BE2C (cell line): Measurements from ENCODE around the gene INTS3.

Experiments used
- DNase-seq: peaks from one replicate; pipeline ENCODE4 v3.0.0-alpha.2; 2020
- H3K27me3 ChIP-seq: fragments of 250-450 bp; sonication (Bioruptor Pico); 2 replicates; pipeline ENCODE4 v1.5.1; 2020; ENCODE audit warnings: mild to moderate bottlenecking
- H3K36me3 ChIP-seq: fragments of 250-450 bp; sonication (Bioruptor Pico); 2 replicates; pipeline ENCODE4 v1.5.1; 2020; ENCODE audit warnings: mild to moderate bottlenecking
- H3K4me1 ChIP-seq: fragments of 250-450 bp; sonication (Bioruptor Pico); 2 replicates; pipeline ENCODE4 v1.5.1; 2020
- H3K4me3 ChIP-seq: 2 replicates; pipeline ENCODE4 v1.5.1; 2011; ENCODE audit warnings: low read depth, low read length
- H3K9me3 ChIP-seq: fragments of 250-450 bp; sonication (Bioruptor Pico); 2 replicates; pipeline ENCODE4 v1.5.1; 2020
- TF ChIP-seq, protein P1 (sequence below): IDR thresholded peaks from 2 replicates; pipeline ENCODE4 v1.5.1; 2012; ENCODE audit warnings: mild to moderate bottlenecking, low read depth, low read length

Gene INTS3

DNA sequence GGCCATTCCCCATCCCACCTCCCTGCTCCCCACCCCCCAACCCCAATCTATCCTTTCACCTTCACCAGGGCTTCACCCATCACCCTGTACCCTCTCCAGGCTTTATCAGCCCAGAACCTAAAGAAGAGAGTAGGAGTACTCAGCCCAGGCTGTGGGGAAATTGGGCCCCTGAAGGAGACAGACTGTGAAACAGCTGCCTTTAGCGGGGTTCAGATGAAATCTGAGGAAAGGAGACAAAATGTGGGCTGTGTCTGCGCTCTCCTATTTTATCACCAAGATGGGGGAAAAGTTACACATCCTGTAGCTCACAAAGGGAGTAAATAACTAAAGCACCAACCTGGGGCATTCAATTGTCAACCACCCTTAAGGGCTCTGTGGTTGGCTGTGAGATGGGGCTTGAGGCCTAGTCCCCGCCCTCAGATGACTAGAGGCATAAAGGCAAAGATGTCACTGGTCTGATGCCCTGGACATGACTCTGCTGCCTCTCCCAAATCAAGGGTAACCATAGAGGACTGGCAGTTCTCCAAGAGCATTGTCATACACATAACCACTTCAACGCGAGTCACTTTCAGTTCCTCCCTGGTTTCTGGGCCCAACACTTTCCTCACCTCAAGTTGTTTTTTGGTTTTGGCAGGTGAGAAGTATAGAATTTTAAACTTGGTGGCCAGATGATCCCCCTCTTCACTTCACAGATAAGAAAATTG is 77.3 kb downstream of the INTS3 start:
- H3K4me3 ChIP-seq: no peak overlapping the region
- H3K36me3 ChIP-seq: peaks cover 12% of the 10 kb centered on the region
- TF ChIP-seq, protein P1, sequence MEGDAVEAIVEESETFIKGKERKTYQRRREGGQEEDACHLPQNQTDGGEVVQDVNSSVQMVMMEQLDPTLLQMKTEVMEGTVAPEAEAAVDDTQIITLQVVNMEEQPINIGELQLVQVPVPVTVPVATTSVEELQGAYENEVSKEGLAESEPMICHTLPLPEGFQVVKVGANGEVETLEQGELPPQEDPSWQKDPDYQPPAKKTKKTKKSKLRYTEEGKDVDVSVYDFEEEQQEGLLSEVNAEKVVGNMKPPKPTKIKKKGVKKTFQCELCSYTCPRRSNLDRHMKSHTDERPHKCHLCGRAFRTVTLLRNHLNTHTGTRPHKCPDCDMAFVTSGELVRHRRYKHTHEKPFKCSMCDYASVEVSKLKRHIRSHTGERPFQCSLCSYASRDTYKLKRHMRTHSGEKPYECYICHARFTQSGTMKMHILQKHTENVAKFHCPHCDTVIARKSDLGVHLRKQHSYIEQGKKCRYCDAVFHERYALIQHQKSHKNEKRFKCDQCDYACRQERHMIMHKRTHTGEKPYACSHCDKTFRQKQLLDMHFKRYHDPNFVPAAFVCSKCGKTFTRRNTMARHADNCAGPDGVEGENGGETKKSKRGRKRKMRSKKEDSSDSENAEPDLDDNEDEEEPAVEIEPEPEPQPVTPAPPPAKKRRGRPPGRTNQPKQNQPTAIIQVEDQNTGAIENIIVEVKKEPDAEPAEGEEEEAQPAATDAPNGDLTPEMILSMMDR: no peak
- H3K4me1 ChIP-seq: 0 out of 2 replicates have a peak, but pooled peaks cover 4% of the 10 kb centered on the region
- no peaks in the 10 kb centered on the region for H3K27me3 ChIP-seq
- DNase-seq: no peak
- no peaks in the 10 kb centered on the region for H3K9me3 ChIP-seq

DNA sequence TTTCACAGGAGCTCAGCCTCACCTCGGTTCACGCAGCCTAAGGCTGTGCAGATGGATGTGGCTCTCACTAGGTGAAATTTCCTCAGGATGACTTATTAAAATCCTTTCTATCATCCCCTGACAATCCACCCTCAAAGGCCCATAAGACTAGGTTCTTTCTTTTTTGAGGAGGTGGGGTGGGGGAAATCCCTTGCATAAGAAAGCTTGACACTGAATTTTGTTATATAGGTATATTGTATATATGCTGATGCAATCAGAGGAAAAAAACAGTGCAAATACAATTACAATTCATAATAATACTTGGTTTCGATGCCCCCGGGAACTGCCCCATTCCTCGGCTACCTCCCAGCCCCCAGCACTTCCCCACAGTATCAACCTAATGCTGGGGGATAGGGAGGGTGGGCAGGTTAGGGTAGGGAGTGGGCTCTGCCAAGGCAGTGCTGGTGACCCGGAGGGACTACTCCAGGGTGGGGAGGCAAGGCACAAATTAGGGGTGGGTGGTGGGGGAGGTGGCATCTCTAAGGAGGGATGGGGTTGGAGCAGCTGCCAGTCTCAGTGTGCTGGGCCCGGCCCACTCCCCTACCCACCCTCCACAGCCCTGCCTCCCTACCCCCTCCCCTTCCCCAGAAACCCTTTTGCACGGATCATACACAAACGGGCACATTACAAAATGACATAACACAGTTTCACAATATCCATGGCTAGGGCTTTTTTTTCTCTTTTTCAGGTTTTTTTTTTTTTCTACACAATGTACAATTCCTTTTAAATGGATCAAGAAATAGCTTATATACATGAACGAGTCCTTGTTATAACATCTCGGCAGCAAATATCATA is 78.3 kb downstream of the INTS3 start:
- no peaks in the 10 kb centered on the region for H3K9me3 ChIP-seq
- H3K4me3 ChIP-seq: no peak overlapping the region
- TF ChIP-seq, protein P1: no peak
- no peaks in the 10 kb centered on the region for H3K27me3 ChIP-seq
- peaks cover 21% of the 10 kb centered on the region for H3K36me3 ChIP-seq
- 0 out of 2 replicates have a peak, but pooled peaks cover 4% of the 10 kb centered on the region for H3K4me1 ChIP-seq
- DNase-seq: no peak

DNA sequence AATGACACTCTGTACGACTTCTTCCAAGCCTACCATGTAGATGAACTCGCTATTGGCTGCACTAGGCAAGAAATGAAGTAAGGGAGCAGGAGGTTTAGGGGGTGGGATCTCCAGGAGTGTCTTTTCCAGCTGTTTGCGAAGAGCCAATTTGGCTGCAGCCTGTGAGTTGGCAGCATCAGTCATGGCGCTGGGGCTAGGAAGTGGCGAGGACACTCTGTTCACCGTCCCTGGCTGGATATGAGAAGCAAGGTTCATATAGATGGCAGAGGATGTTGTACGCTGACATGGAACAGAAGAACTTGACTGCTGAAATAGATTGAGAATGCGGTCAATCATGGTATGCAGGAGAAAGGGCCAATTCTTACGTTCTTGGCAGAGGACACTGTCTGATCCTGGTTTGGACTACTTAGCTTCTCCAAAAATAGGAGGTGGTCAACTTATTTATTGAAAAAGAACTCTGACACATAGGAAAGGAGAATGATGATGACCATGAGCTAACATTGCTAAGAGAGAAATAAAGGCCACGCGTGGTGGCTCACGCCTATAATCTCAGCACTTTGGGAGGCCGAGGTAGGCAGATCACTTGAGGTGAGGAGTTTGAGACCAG is 88.5 kb downstream of the INTS3 start:
- no peaks in the 10 kb centered on the region for H3K27me3 ChIP-seq
- H3K9me3 ChIP-seq: no peaks in the 10 kb centered on the region
- peaks cover 70% of the 10 kb centered on the region for H3K36me3 ChIP-seq
- DNase-seq: no peak
- no peaks in the 10 kb centered on the region for H3K4me1 ChIP-seq
- TF ChIP-seq, protein P1: no peak
- H3K4me3 ChIP-seq: no peak overlapping the region

DNA sequence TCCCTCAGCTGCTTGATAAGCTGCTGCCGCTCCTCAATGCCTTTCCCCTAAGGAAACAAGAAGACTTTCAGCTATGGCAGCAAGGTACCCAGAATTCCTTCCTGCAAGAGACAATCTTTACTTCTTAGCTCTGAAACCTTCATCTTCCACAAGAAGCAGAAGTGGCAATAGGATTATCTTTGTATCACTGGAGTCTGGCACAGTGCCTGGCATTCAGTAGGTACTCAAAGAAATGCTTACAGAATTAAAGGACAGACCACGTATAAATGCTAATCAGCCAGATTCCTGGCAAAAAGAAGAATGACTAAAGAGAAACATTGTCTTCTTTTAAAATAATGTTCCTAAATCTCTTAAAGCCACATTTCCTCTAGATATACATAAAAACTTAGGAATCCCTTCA is 91.0 kb downstream of the INTS3 start:
- Histone ChIP-seq H3K36me3 (peaks cover 51% of the 10 kb centered on the region), H3K9me3 (no peaks in the 10 kb centered on the region), H3K4me3 (no peak overlapping the region), H3K4me1 (no peaks in the 10 kb centered on the region), H3K27me3 (no peaks in the 10 kb centered on the region)
- TF ChIP-seq, protein P1: no peak
- no peak for DNase-seq
